OCI-LY7 (cell line): ENCODE results near the gene TRIM28. TPM values are rescaled to one million over a fixed set of nuclear protein-coding genes. Genes with fewer than 3 reads are reported as not detected.

Experiments used
- BruUV-seq: library from RNA; stranded (reverse); fragments of 400-500 nt; replicated peaks from 2 replicates; lab custom pipeline; 2021; lab: Mats Ljungman, UMichigan
- CTCF ChIA-PET: fragments of 300-600 bp; sonication (Branson Sonifier 250); formaldehyde crosslinking; loops from one replicate; lab custom pipeline; 2022; ENCODE audit warnings: antibody characterized with exemption; ENCODE audit not compliant: unreplicated experiment; lab: Charles Lee
- POLR2A ChIA-PET: fragments of 300-600 bp; sonication (Branson Sonifier 250); formaldehyde crosslinking; loops from one replicate; lab custom pipeline; 2022; ENCODE audit warnings: antibody characterized with exemption; lab: Charles Lee
- DNase-seq: peaks from one replicate; pipeline ENCODE4 v3.0.0-alpha.2; 2015; ENCODE audit warnings: low spot score
- H2AFZ ChIP-seq: fragments of 200-600 bp; sonication (generic), shearing (Covaris generic); 2 replicates; pipeline ENCODE4 v1.6.1; 2014; ENCODE audit warnings: mild to moderate bottlenecking, antibody characterized with exemption, low read length, moderate library complexity
- H3K27ac ChIP-seq: fragments of 200-600 bp; sonication (generic); 2 replicates; pipeline ENCODE4 v1.5.1; 2014; ENCODE audit warnings: mixed run types, low read depth, mild to moderate bottlenecking, moderate library complexity, low read length, inconsistent platforms; ENCODE audit not compliant: poor library complexity, severe bottlenecking
- H3K36me3 ChIP-seq: fragments of 200-600 bp; sonication (generic); 2 replicates; pipeline ENCODE4 v1.6.1; 2014; ENCODE audit warnings: mild to moderate bottlenecking, antibody characterized with exemption, low read length, moderate library complexity, mixed read lengths; ENCODE audit not compliant: insufficient read depth
- H3K4me1 ChIP-seq: fragments of 200-600 bp; sonication (generic); 2 replicates; pipeline ENCODE4 v1.5.1; 2014; ENCODE audit warnings: mild to moderate bottlenecking, low read length; ENCODE audit not compliant: insufficient read depth, poor library complexity, severe bottlenecking
- H3K4me2 ChIP-seq: fragments of 200-600 bp; sonication (generic); 2 replicates; pipeline ENCODE4 v1.6.1; 2014; ENCODE audit warnings: mild to moderate bottlenecking, low read length
- H3K4me3 ChIP-seq: fragments of 200-600 bp; sonication (generic); 2 replicates; pipeline ENCODE4 v1.5.1; 2014; ENCODE audit warnings: mild to moderate bottlenecking, low read depth, low read length; ENCODE audit not compliant: poor library complexity, severe bottlenecking
- H3K79me2 ChIP-seq: fragments of 200-600 bp; sonication (generic); 2 replicates; pipeline ENCODE4 v1.6.1; 2016; ENCODE audit warnings: low read depth, mild to moderate bottlenecking, low read length, moderate library complexity, mixed read lengths; ENCODE audit not compliant: insufficient read depth
- H3K9me2 ChIP-seq: fragments of 200-600 bp; sonication (generic); 2 replicates; pipeline ENCODE4 v1.6.1; 2016; ENCODE audit warnings: mild to moderate bottlenecking, low read length, mixed read lengths; ENCODE audit not compliant: insufficient read depth
- H3K9me3 ChIP-seq: fragments of 200-600 bp; sonication (generic); 2 replicates; pipeline ENCODE4 v1.6.1; 2014; ENCODE audit warnings: mild to moderate bottlenecking, mixed run types, low read length, mixed read lengths
- H4K20me1 ChIP-seq: fragments of 200-600 bp; sonication (generic); 2 replicates; pipeline ENCODE4 v1.6.1; 2014; ENCODE audit warnings: mild to moderate bottlenecking, antibody characterized with exemption, low read length, moderate library complexity, mixed read lengths; ENCODE audit not compliant: insufficient read depth
- EZH2phosphoT487 ChIP-seq: fragments of 200-600 bp; sonication (generic); IDR thresholded peaks from 2 replicates; pipeline ENCODE4 v1.6.1; 2018; ENCODE audit warnings: low read depth, borderline replicate concordance, mild to moderate bottlenecking, mixed run types, antibody characterized with exemption, low read length, moderate library complexity, mixed read lengths
- intact Hi-C: fragments of 100-400 bp; cut with micrococcal nuclease; formaldehyde crosslinking; loops from one replicate; pipeline ENCODE4 v1.10.0; 2022; ENCODE audit not compliant: unreplicated experiment
- total RNA-seq, 2 experiments: library from RNA; depleted of rRNA in 1 of 2; stranded (reverse); fragments of >200 nt in 1 of 2; shearing (Covaris generic) in 1 of 2; gene quantifications; 2 replicates each; pipeline ENCODE4 v1.2.3, GENCODE V29; 2014 to 2022
- TF ChIP-seq, protein P1 (sequence below): fragments of 200-600 bp; sonication (generic); conservative IDR thresholded peaks from 2 replicates; pipeline ENCODE4 v1.5.1; 2014; ENCODE audit warnings: mild to moderate bottlenecking, antibody characterized with exemption, low read length, moderate library complexity, mixed read lengths

The TRIM28 gene
- total RNA-seq, 2 experiments from 2014 or later: 601 to 729 TPM

DNA sequence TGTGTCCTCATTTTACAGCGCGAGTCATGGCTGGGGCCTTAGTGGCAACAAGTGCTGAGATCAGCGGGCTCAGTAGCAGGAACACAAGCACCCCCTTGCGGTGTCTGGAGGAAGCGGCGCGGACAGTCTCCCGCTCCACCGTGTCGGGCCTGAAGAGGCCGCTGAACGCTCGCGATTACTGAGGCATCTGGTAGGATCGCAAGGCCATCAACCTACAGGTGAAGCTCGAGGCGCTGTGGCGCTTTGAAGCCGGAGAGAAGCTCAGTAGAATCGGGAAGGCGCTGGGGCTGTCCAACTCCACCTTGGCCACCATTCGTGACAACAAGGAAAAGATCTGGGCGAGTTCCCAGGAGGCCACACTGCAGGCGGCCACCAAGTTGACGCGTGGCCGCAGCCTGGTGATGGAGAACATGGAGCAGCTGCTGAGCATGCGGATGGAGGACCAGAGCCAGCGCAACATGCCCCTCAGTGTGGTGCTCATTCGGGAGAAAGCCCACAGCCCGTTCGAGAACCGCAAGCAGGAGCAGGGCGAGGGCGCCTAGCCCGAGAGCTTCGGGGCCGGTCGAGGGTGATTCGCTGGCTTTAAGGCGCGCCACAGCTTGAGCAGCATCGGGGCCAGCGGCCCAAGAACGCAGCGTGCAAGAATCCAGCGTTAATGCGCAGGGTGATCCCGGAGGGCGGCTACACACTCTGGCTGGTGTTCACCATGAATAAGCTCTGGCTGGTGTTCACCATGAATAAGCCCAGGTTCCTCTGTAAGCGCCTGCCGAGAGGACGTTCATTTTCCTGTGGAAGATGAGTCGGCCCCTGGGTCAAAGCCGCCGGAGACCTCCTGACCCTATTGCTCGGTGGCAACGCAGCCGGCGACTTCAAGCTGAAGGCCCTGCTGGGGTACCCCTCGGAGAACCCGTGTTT lies 37.6 kb downstream of the TRIM28 start:
- Histone ChIP-seq H3K4me3 (no peak overlapping the region), H4K20me1 (no peaks in the 10 kb centered on the region), H3K79me2 (no peaks in the 10 kb centered on the region), H3K4me1 (peaks cover 19% of the 10 kb centered on the region), H3K9me2 (no peaks in the 10 kb centered on the region), H2AFZ (no peak overlapping the region), H3K27ac (no peak overlapping the region), H3K36me3 (peaks cover 17% of the 10 kb centered on the region), H3K9me3 (no peaks in the 10 kb centered on the region), H3K4me2 (no peak overlapping the region)
- no TSS peak for BruUV-seq
- CTCF ChIA-PET: interaction anchor here (0.6 kb wide), 2 partner anchors 20 to 29 kb away, joined by 3 to 4 read pairs; no protein-coding TSS in a partner anchor
- intact Hi-C loops: no loop called here
- POLR2A ChIA-PET: no interaction called here
- peak; percentile 34 for DNase-seq
- TF ChIP-seq EZH2phosphoT487: no peak
- TF ChIP-seq, protein P1, sequence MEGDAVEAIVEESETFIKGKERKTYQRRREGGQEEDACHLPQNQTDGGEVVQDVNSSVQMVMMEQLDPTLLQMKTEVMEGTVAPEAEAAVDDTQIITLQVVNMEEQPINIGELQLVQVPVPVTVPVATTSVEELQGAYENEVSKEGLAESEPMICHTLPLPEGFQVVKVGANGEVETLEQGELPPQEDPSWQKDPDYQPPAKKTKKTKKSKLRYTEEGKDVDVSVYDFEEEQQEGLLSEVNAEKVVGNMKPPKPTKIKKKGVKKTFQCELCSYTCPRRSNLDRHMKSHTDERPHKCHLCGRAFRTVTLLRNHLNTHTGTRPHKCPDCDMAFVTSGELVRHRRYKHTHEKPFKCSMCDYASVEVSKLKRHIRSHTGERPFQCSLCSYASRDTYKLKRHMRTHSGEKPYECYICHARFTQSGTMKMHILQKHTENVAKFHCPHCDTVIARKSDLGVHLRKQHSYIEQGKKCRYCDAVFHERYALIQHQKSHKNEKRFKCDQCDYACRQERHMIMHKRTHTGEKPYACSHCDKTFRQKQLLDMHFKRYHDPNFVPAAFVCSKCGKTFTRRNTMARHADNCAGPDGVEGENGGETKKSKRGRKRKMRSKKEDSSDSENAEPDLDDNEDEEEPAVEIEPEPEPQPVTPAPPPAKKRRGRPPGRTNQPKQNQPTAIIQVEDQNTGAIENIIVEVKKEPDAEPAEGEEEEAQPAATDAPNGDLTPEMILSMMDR: peak; percentile 67

DNA sequence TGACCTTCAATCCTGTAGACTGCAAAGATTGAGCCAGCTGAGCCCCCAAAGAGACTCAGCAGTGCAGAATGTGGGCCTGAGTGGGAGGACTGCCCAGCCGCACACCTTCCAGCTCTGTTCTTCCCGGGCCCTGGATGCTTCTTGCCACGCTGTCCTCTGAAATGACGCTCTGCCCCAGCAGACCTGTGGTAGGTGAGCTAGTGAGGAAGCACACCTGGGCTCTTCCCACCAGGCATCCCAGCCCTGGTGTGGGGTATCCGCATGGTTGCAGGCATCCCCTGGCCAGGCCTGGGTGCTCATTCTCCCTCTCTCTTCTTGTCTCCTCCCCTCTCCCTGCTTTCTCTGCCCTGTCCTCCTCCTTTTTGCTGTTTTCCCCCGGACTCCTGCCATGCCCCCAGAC lies 39.1 kb downstream of the TRIM28 start:
- Histone ChIP-seq H3K9me2 (no peaks in the 10 kb centered on the region), H3K27ac (no peak overlapping the region), H3K79me2 (no peaks in the 10 kb centered on the region), H3K4me2 (no peak overlapping the region), H2AFZ (no peak overlapping the region), H3K9me3 (no peaks in the 10 kb centered on the region), H4K20me1 (no peaks in the 10 kb centered on the region), H3K36me3 (peaks cover 17% of the 10 kb centered on the region), H3K4me3 (no peak overlapping the region), H3K4me1 (peaks cover 12% of the 10 kb centered on the region)
- TF ChIP-seq EZH2phosphoT487: no peak
- TF ChIP-seq, protein P1: no peak
- no TSS peak for BruUV-seq
- intact Hi-C loops: no loop called here
- DNase-seq: no peak
- POLR2A ChIA-PET: no interaction called here
- CTCF ChIA-PET: no interaction called here
